GM23338 (cell line): ENCODE measurements around the gene TENM3. TPM values are rescaled to one million over a fixed set of nuclear protein-coding genes. Genes with fewer than 3 reads are reported as not detected.

Source experiments
- ATAC-seq: fragments of 200-7000 bp; cut with Tn5 transposase; 3 replicates; pipeline ENCODE4 v1.9.1; 2020
- DNase-seq: peaks from one replicate; pipeline ENCODE4 v3.0.0-alpha.2; 2015; ENCODE audit warnings: low spot score
- H2AFZ ChIP-seq: fragments of 200-600 bp; sonication (generic); 2 replicates; pipeline ENCODE4 v1.8.0; 2016; ENCODE audit warnings: antibody characterized with exemption, mild to moderate bottlenecking, moderate library complexity
- H3F3A ChIP-seq: fragments of 200-600 bp; sonication (generic); replicated peaks from 2 replicates; pipeline ENCODE4 v1.8.0; 2017; ENCODE audit warnings: antibody characterized with exemption, mixed run types, low read depth
- H3K27ac ChIP-seq: fragments of 200-600 bp; sonication (generic); 2 replicates; pipeline ENCODE4 v1.6.1; 2016; ENCODE audit warnings: low read depth
- H3K27me3 ChIP-seq: fragments of 200-600 bp; sonication (generic); 2 replicates; pipeline ENCODE4 v1.8.0; 2016; ENCODE audit warnings: mild to moderate bottlenecking, mixed run types, moderate library complexity; ENCODE audit not compliant: insufficient read depth
- H3K36me3 ChIP-seq: fragments of 200-600 bp; sonication (generic); 2 replicates; pipeline ENCODE4 v1.8.0; 2016; ENCODE audit warnings: mild to moderate bottlenecking; ENCODE audit not compliant: insufficient read depth
- H3K4me1 ChIP-seq: fragments of 200-600 bp; sonication (generic); 2 replicates; pipeline ENCODE4 v1.8.0; 2016; ENCODE audit warnings: mild to moderate bottlenecking, moderate library complexity; ENCODE audit not compliant: insufficient read depth
- H3K4me2 ChIP-seq: fragments of 200-600 bp; sonication (generic); 2 replicates; pipeline ENCODE4 v1.7.1; 2017; ENCODE audit warnings: mixed run types
- H3K4me3 ChIP-seq: fragments of 200-600 bp; sonication (generic); 2 replicates; pipeline ENCODE4 v1.6.1; 2016; ENCODE audit warnings: mixed run types
- H3K79me2 ChIP-seq: fragments of 200-600 bp; sonication (generic); replicated peaks from 2 replicates; pipeline ENCODE4 v1.8.0; 2017; ENCODE audit warnings: mild to moderate bottlenecking; ENCODE audit not compliant: insufficient read depth
- H3K9me2 ChIP-seq: fragments of 200-600 bp; sonication (generic); 2 replicates; pipeline ENCODE4 v1.8.0; 2017; ENCODE audit not compliant: insufficient read depth
- H4K20me1 ChIP-seq: fragments of 200-600 bp; sonication (generic); replicated peaks from 2 replicates; pipeline ENCODE4 v1.8.0; 2017; ENCODE audit warnings: mild to moderate bottlenecking; ENCODE audit not compliant: insufficient read depth
- H3K27ac Mint-ChIP-seq: 2 replicates; pipeline ENCODE4 v1.8.0; 2020; ENCODE audit warnings: inconsistent platforms, mild to moderate bottlenecking, moderate library complexity, mixed read lengths
- H3K27me3 Mint-ChIP-seq: 3 replicates; pipeline ENCODE4 v1.8.0; 2022; ENCODE audit warnings: low read depth, mild to moderate bottlenecking, moderate library complexity, mixed read lengths, inconsistent platforms; ENCODE audit not compliant: insufficient read depth, poor library complexity
- H3K36me3 Mint-ChIP-seq: 3 replicates; pipeline ENCODE4 v1.8.0; 2021; ENCODE audit warnings: low read depth, mild to moderate bottlenecking, inconsistent platforms, moderate library complexity, mixed read lengths
- H3K4me1 Mint-ChIP-seq: 3 replicates; pipeline ENCODE4 v1.8.0; 2020; ENCODE audit warnings: mild to moderate bottlenecking, inconsistent platforms, mixed read lengths
- H3K4me3 Mint-ChIP-seq: 3 replicates; pipeline ENCODE4 v1.8.0; 2021; ENCODE audit warnings: moderate library complexity, mild to moderate bottlenecking, inconsistent platforms, mixed read lengths
- H3K9me3 Mint-ChIP-seq: 3 replicates; pipeline ENCODE4 v1.8.0; 2020; ENCODE audit warnings: moderate library complexity, mild to moderate bottlenecking, inconsistent platforms, mixed read lengths
- CREB1 ChIP-seq: fragments of 250-450 bp; sonication (Bioruptor Pico); IDR thresholded peaks from 2 replicates; pipeline ENCODE4 v1.5.0; 2020; ENCODE audit warnings: low read depth, mild to moderate bottlenecking, moderate library complexity
- CTCF ChIP-seq, 2 experiments: fragments of 200-600 bp in 1 of 2; sonication (generic) in 1 of 2; conservative IDR thresholded peaks; 2 replicates each; pipeline versions ENCODE4 v1.5.1 to v1.6.1; 2016 to 2017; ENCODE audit warnings: antibody characterized with exemption in 2 of 2, low read depth in 2 of 2, mild to moderate bottlenecking in 2 of 2, moderate library complexity in 1 of 2
- EZH2 ChIP-seq: fragments of 200-600 bp; sonication (generic); IDR thresholded peaks from one replicate; pipeline ENCODE4 v1.8.0; 2017; ENCODE audit warnings: antibody characterized with exemption, mild to moderate bottlenecking, low read depth; ENCODE audit not compliant: unreplicated experiment
- POLR2AphosphoS5 ChIP-seq: IDR thresholded peaks from 2 replicates; pipeline ENCODE4 v1.6.1; 2016; ENCODE audit warnings: antibody characterized with exemption, low read depth
- ZNF114 ChIP-seq: fragments of 250-450 bp; sonication (Bioruptor Pico); IDR thresholded peaks from 2 replicates; pipeline ENCODE4 v1.5.0; 2020; ENCODE audit warnings: mild to moderate bottlenecking, moderate library complexity
- ZNF331 ChIP-seq: fragments of 250-450 bp; sonication (Bioruptor Pico); IDR thresholded peaks from 2 replicates; pipeline ENCODE4 v1.5.0; 2020; ENCODE audit warnings: low read depth, mild to moderate bottlenecking, moderate library complexity
- ZNF462 ChIP-seq: fragments of 250-450 bp; sonication (Bioruptor Pico); IDR thresholded peaks from 2 replicates; pipeline ENCODE4 v1.5.0; 2020; ENCODE audit warnings: mild to moderate bottlenecking, moderate library complexity
- polyA plus RNA-seq: library from polyadenylated mRNA; unstranded; fragments of >200 nt; fragmentation: Nextera tagmentation; extraction: Ambion mirVana; gene quantifications from 2 replicates; pipeline ENCODE4 v1.2.1, GENCODE V29; 2016
- total RNA-seq: library from RNA; depleted of rRNA; stranded (reverse); fragments of >200 nt; shearing (Covaris generic); gene quantifications from 2 replicates; pipeline ENCODE4 v1.2.3, GENCODE V29; 2014

The TENM3 gene
- total and polyA plus RNA-seq, 2 experiments from 2014 or later = 22.2 to 128 TPM

- TF ChIP-seq CTCF (conservative IDR thresholded peaks at IDR 0.05; ENCODE audit: low read depth in 2 of 2) (no peak), ZNF331 (no peak), CREB1 (CRISPR knock-in tag) (no peak), POLR2AphosphoS5 (no peak), EZH2 (no peak), ZNF114 (CRISPR knock-in tag) (no peak)
These were observed 497.1 kb downstream of the TENM3 start (continued) for GRCh38 chr4:182740256-182740655.

- no peaks in the 10 kb centered on the region for H3K79me2 ChIP-seq
- H3F3A ChIP-seq = no peaks in the 10 kb centered on the region
- Mint-ChIP-seq H3K36me3 (peaks cover 4% of the 10 kb centered on the region; the same call in 2 of the 3 replicates), H3K27ac (no peak overlapping the region), H3K4me3 (no peak overlapping the region), H3K9me3 (no peaks in the 10 kb centered on the region), H3K27me3 (peaks cover 3% of the 10 kb centered on the region), H3K4me1 (peaks cover 8% of the 10 kb centered on the region; the same call in 2 of the 3 replicates)
- TF ChIP-seq ZNF462 (CRISPR knock-in tag) (no peak), CREB1 (CRISPR knock-in tag) (no peak)
- H3K27ac ChIP-seq = no peak overlapping the region
- H3K27me3 ChIP-seq = no peaks in the 10 kb centered on the region
- ATAC-seq = no peak
- H3K4me3 ChIP-seq = no peak overlapping the region
- H3K9me2 ChIP-seq = no peaks in the 10 kb centered on the region
- H3K4me2 ChIP-seq = no peak overlapping the region
- no peaks in the 10 kb centered on the region for H3K36me3 ChIP-seq
- H4K20me1 ChIP-seq = no peaks in the 10 kb centered on the region
- H3K4me1 ChIP-seq = no peaks in the 10 kb centered on the region
- no peak overlapping the region for H2AFZ ChIP-seq
- DNase-seq = no peak
These were observed 497.9 kb downstream of the TENM3 start for GRCh38 chr4:182741054-182741453.
